Glomerular visceral epithelial cell (primary cell): ENCODE results near the gene TXN2.
A peak's percentile ranks its signal among the peaks of the same experiment; 100 is the strongest.
"Not testable (repeated sequence)": the region's sequence is repeated elsewhere in the genome, so short reads cannot be mapped to it uniquely, and the experiment has no call there.

Experiments
- DNase-seq: peaks from one replicate; pipeline ENCODE4 v3.0.0-alpha.2; 2016; ENCODE audit errors: extremely low spot score

TXN2 gene

DNA sequence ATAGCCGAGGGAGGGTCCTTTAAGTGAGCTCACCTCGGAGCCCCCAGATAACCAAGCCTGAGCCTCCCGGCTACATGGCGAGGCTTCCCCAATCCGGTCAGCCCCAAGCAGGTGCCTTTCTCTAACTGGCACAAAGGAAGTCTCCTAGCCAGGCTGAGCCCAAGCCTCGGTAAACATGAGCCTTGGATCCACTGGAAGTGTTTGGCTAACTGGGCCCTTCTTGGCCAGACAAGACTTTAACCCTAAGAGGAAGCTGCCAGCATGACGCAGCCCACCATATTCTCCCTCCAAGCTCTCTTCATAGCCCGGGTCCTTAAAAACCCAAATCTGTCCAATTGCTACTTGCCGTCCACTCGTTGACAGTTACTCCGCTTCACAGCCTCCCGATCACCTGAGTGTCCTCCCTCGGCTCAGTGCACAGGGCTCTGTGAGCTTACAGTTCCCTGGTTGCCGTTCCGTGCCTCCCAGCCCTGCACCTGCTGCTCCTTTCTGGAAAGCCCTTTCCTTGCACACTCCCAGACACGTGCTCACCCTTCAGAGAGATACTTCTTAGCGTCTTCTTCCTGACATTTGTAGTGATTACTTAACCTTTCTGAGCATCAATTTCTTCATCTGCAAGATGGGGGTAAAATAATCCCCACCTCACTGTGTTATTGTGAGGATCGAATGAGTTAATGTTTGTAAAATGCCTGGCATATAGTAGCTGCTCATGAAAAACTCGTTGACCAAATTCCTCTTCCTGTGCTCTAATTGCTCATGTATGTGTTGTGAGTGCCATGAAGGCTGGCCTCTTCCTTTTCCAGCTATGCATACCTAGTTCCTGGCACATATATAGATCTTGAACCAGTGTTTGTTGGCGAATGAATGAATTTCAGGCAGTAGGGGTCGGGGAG is 25.6 kb downstream of the TXN2 start:
- no peak for DNase-seq

DNA sequence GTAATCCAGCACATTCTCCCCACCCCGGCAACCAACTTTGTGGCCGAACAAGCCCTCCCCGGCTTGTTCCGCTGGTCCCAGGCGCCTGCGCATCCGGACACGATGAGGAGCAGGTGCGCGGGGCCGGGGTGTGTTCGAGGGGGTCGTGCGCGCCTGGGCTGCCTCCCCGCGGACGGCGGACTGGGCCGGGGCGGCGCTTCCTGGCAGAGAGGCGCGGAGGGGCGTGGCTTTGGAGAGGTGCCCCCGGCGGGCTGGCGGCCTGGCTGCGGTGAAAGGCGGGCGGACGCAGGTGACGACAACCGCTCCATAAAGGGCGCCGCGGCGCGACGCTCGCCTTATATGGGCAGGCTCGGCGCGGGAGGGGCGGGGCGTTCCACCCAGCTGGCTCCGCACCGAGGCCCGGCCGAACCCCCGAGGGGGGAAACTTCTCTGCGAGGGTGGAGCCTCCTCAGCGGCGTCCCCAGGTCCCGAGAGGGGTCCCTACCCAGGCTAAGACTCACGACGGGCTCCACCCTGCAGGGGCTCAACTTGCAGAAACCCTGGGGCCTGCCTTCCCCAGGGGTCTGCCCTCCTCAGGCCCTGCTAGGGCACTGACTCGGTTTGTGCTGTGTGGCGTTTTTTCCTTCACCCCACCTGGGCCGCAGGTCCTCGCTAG is 26.4 kb downstream of the TXN2 start:
- peak; percentile 70 for DNase-seq

DNA sequence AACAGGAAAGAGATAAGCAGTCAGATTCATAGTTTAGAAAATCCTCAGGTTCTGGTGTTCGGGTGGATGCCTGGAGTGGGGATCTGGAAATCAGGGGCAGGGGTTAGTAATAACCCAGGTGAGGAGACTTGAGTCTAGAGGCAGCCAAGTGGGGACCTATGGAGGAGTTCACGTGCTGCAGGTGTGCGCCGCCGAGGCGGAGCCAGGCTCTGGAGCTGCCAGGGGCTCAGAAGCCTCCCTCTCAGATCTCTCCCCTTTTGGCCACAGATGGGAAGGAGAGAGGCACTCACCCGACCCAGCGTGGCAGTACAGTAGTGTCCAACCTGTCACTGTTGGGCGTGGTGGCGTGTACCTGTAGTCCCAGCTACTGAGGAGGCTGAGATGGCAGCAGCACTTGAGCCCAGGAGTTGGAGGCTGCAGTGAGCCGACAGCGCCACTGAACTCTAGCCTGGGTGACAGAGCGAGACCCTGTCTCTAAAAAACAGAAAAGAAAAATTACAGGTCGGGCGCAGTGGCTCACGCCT is 27.5 kb downstream of the TXN2 start:
- DNase-seq = no peak

DNA sequence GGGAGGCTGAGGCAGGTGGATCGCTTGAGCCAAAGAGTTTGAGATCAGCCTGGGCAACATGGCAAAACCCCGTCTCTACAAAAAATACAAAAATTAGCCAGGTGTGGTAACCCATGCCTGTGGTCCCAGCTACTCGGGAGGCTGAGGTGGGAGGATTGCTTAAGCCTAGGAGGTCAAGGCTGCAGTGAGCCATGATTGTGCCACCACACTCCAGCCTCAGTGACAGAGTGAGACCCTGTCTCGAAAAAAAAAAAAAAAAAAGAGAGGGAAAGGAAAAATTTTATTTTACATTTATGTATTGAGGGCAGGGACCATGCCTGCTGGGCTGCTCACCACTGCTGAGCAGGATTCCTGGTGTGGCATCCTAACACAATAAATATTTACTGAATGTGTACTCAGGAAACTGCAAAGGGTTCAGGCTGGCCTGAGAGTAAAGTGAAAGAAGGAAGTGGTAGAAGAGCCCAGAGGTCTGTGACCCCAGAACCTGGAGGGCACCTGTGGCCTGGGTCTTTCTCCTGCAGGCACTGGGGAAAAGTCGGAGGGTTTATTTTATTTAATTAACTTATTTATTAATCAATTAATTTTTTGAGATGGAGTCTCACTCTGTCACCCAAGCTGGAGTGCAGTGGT is 28.3 kb downstream of the TXN2 start:
- not testable (repeated sequence) for DNase-seq

DNA sequence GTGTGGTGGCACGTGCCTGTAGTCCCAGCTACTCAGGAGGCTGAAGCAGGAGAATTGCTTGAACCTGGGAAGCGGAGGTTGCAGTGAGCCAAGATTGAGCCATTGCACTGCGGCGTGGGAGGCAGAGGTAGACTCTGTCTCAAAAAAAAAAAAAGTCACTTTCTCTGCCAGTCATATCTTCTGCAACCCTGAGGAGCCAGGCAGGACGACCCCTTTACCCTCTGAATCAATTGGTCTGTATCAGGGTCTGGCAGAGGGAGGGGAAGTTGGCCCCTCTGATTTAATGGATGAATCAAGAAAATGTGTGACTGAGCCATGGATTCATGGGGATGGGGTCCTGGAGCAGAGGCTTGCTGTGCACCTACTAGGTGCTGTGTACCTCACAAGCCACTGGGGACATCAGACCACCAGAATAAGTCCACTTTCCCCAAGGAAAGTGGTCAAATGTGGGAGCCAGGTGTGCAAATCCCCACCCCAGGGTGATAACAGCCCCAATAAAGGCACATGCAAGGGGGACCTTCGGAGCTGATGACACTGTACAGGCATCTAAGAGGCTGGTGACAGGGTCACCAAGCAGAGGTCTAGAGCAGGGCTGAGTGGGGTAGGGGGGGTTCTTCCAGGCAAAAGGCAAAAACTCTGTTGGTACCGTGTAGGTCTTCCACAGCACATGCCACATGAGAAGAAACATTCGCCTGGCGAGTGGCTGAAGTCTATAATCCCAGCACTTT is 29.0 kb downstream of the TXN2 start:
- DNase-seq = no peak

DNA sequence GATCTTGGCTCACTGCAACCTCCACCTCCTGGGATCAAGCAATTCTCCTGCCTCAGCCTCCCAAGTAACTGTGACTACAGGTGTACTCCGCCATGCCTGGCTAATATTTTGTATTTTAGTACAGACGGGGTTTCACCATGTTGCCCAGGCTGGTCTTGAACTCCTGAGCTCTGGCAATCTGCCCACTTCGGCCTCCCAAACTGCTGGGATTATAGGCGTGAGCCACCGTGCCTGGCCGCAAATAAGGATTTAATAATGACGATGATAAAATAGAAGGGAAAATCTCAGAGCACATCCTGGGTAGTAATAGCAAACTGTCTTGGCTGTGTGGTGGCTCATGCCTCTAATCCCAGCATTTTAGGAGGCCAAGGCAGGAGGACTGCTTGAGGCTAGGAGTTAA is 30.5 kb downstream of the TXN2 start:
- DNase-seq = not testable (repeated sequence)

- no peak for DNase-seq
Measured at GRCh38 chr22:36449596-36450175, 31.8 kb downstream of the TXN2 start.

DNA sequence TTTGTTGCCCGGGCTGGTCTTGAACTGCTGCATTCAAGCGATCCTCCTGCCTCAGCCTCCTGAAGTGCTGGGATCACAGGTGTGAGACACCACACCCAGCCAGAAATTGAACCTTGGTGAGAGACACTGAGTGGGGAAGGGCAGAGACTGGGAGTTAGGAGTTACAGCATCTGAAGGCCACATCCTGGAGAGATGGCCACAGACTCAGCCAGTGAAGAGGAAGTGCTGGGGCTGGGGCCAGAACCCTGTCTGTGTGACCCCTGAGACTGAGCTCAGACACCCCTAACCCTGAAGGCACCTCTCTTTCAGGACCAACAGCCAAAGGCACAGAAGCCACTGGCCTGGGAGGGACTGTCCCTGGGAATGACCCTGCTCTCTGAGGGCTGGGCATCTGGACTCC is 33.8 kb downstream of the TXN2 start:
- DNase-seq = no peak

- DNase-seq = peak; percentile 91
Measured at GRCh38 chr22:36445158-36445668, 36.2 kb downstream of the TXN2 start.

DNA sequence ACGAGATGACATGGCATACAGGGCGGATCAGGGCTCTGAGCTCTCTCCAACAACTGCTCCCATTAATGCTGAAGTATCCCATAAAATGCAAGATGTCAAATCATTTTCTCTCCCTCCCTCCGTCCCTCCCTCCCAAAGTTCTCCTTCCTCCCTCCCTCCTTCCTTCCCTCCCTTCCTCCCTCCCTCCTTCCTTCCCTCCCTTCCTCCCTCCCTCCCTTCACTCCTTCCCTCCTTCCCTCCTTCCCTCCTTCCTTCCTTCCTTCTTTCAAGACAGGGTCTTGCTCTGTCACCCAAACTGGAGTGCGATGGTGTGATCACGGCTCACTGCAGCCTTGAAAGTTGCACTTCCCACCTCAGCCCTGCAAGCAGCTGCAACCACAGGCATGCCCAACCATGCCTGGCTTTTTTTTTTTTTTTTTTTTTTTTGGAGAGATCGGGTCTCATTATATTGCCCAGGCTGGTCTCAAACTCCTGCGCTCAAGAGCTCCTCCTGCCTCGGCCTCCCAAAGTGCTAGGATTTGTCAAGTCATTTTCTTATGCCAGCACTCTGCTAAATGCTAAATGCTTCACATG is 38.2 kb downstream of the TXN2 start:
- peak; percentile 57 for DNase-seq

GRCh38 chr22:36442506-36443197 is 38.8 kb downstream of the TXN2 start:
- DNase-seq = no peak

- DNase-seq = no peak
Measured at GRCh38 chr22:36440429-36441002, 40.9 kb downstream of the TXN2 start.

DNA sequence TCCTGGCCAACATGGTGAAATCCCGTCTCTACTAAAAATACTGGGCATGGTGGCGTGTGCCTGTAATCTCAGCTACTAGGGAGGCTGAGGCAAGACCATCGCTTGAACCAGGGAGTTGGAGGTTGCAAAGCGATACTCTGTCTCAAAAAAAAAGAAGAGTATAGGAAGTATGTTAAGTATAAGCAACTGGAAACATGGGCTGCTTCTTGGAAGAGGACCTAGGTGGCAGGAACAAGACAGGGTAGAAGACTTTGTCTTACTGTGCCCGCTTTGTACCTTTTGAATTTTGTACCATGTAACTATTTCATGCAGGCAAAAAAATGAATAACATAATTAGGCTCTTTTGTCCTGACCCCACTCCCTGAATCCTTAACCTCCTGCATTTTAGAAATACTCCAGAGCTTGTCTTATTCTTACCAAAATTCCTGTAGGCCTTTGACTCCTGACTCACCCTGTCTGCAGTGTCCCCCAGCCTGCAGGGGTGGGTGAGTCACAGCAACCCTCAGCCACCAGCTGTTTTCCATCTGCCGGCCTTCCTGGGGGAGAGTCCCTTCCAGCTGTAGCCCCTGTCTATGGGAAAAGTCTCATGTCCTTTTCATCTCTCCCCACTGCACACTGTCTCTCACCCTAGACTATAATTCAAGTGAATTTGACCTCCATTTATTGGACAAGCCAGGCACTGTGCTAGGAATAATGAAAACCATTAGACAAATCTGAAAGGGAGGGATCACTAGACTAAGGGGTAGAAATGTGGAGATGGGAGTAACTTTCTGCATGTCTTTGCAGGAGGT is 41.8 kb downstream of the TXN2 start:
- DNase-seq = peak; percentile 88

GRCh38 chr22:36435516-36436415 is 45.7 kb downstream of the TXN2 start:
- DNase-seq = no peak

DNA sequence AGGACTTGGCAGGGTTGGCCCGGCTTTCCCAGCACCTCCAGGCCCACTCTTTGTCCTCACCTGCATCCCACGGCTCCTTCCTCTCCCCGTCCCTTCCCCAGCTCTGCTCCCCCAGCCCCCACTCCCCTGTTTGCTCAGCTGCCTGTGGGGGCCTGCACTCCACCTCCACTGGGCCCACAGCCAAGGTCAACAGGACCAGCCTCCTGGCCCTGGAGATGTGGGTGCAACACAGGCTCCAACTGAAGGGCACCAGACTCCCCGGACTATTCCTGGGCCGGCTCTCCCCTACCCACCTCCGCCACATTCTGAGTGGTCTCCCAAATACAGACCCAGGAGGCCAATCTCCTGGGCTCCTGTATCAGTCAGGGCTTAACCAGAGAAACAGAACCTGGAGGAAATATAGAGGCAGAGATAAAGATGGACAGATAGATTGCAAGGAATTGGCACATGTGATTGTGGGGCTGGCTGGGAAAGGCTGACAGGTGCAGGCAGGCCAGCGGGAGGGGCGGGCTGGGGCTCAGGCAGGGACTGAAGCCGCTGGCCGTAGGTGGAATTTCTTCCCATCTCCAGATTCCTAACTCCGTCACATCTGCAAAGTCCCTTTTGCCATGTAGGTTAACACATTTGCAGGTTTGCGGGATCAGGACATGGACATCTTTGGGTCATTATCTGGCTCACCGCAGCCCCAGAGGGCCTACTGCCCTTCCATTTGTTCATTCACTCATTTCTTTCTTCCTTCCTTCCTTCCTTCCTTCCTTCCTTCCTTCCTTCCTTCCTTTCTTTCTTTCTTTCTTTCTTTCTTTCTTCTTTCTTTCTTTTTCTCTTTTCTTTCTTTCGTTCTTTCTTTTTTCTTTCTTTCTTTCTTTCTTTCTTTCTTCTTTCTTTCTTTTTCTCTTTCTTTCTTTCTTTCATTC is 47.9 kb downstream of the TXN2 start:
- DNase-seq = peak; percentile 47

- peak; percentile 36 for DNase-seq
Measured at GRCh38 chr22:36432592-36433317, 48.7 kb downstream of the TXN2 start.
